ENCODE measurements around the gene NUTF2.
A peak's percentile ranks its signal among the peaks of the same experiment; 100 is the strongest.
"Not testable (repeated sequence)": the region's sequence is repeated elsewhere in the genome, so short reads cannot be mapped to it uniquely, and the experiment has no call there.

Gene NUTF2

GRCh38 chr16:67888331-67888730 is 41.6 kb downstream of the NUTF2 start:
- no peak for DNase-seq

GRCh38 chr16:67892375-67892774 is 45.6 kb downstream of the NUTF2 start:
- DNase-seq = no peak

- DNase-seq = peak; percentile 67
Observed at GRCh38 chr16:67892899-67893742, 46.4 kb downstream of the NUTF2 start, which contains the start of gene PSKH1. Gene PSKH1 (plus strand): TSS chr16:67893254. CDS start chr16:67908750, 15,496 bp downstream.

- DNase-seq = no peak
Observed at GRCh38 chr16:67893743-67894399, 47.1 kb downstream of the NUTF2 start.

GRCh38 chr16:67897231-67897630 is 50.5 kb downstream of the NUTF2 start:
- no peak for DNase-seq

GRCh38 chr16:67901734-67902133 is 55.0 kb downstream of the NUTF2 start:
- DNase-seq = no peak

- DNase-seq = no peak
Observed at GRCh38 chr16:67902831-67903230, 56.1 kb downstream of the NUTF2 start.

GRCh38 chr16:67907397-67908180 is 60.9 kb downstream of the NUTF2 start:
- DNase-seq = no peak

- no peak for DNase-seq
Observed at GRCh38 chr16:67909056-67909742, 62.5 kb downstream of the NUTF2 start.

- DNase-seq = no peak
Observed at GRCh38 chr16:67910158-67910557, 63.4 kb downstream of the NUTF2 start.

GRCh38 chr16:67914758-67915495 is 68.2 kb downstream of the NUTF2 start:
- DNase-seq = no peak

- not testable (repeated sequence) for DNase-seq
Observed at GRCh38 chr16:67915496-67915769, 68.7 kb downstream of the NUTF2 start.

- no peak for DNase-seq
Observed at GRCh38 chr16:67915831-67916723, 69.3 kb downstream of the NUTF2 start.

- peak; percentile 44 for DNase-seq
Observed at GRCh38 chr16:67917140-67917851, 70.6 kb downstream of the NUTF2 start.

- DNase-seq = no peak
Observed at GRCh38 chr16:67917852-67918236, 71.1 kb downstream of the NUTF2 start.

- no peak for DNase-seq
Observed at GRCh38 chr16:67919622-67920221, 73.0 kb downstream of the NUTF2 start.
